Memory B cell (primary cell): ENCODE results near the gene RERG.

Experiments
- ATAC-seq: fragments of 150-1000 bp; cut with Tn5 transposase; 2 replicates; pipeline ENCODE4 v1.10.0; 2021; ENCODE audit warnings: low read depth, mild to moderate bottlenecking, moderate library complexity
- DNase-seq, 2 donors: peaks; one replicate each; pipeline ENCODE4 v3.0.0; 2022; ENCODE audit warnings: low spot score in 2 of 2
- H3K27ac Mint-ChIP-seq: one replicate; pipeline ENCODE4 v1.8.0; 2022; ENCODE audit warnings: mild to moderate bottlenecking, moderate library complexity, mixed read lengths
- H3K27me3 Mint-ChIP-seq: one replicate; pipeline ENCODE4 v1.8.0; 2022; ENCODE audit warnings: mixed read lengths
- H3K36me3 Mint-ChIP-seq: one replicate; pipeline ENCODE4 v1.8.0; 2022; ENCODE audit warnings: mild to moderate bottlenecking, mixed read lengths
- H3K4me1 Mint-ChIP-seq: one replicate; pipeline ENCODE4 v1.8.0; 2022; ENCODE audit warnings: mixed read lengths
- H3K4me3 Mint-ChIP-seq: one replicate; pipeline ENCODE4 v1.8.0; 2022; ENCODE audit warnings: mild to moderate bottlenecking, moderate library complexity, mixed read lengths
- H3K9me3 Mint-ChIP-seq: one replicate; pipeline ENCODE4 v1.8.0; 2022; ENCODE audit warnings: mixed read lengths

RERG gene

GRCh38 chr12:15220915-15221885, at the start of gene RERG:
Gene RERG, minus strand, starts transcription at chr12:15221417. Its CDS starts 3,928 bp downstream, at chr12:15217489.
- peak; percentile 96 for ATAC-seq
- H3K4me1 Mint-ChIP-seq, result peaks cover 5% of the 10 kb centered on the region

GRCh38 chr12:15270591-15270990, 49.4 kb upstream of the RERG start:
- no peaks in the 10 kb centered on the region for H3K36me3 Mint-ChIP-seq
- ATAC-seq, result no peak
- DNase-seq, result no peak
- H3K27me3 Mint-ChIP-seq, result peaks cover 3% of the 10 kb centered on the region
- H3K4me3 Mint-ChIP-seq, result no peak overlapping the region
- H3K4me1 Mint-ChIP-seq, result no peaks in the 10 kb centered on the region
- no peak overlapping the region for H3K27ac Mint-ChIP-seq
- no peaks in the 10 kb centered on the region for H3K9me3 Mint-ChIP-seq

More at GRCh38 chr12:15220915-15221885, at the start of gene RERG:
- Mint-ChIP-seq H3K27ac (no peak within 1 kb of the TSS), H3K27me3 (peaks cover 23% of the 10 kb centered on the region), H3K9me3 (no peaks in the 10 kb centered on the region), H3K36me3 (no peaks in the 10 kb centered on the region), H3K4me3 (peak within 1 kb of the TSS; percentile 73)
- peak; percentile 66 to 69 for DNase-seq

GRCh38 chr12:15268927-15269552, 47.8 kb upstream of the RERG start:
- no peaks in the 10 kb centered on the region for H3K4me1 Mint-ChIP-seq
- H3K27me3 Mint-ChIP-seq, result peaks cover 3% of the 10 kb centered on the region
- DNase-seq (peak; percentile 18 to 46), ATAC-seq (peak; percentile 70)
- H3K36me3 Mint-ChIP-seq, result no peaks in the 10 kb centered on the region
- no peak overlapping the region for H3K4me3 Mint-ChIP-seq
- no peaks in the 10 kb centered on the region for H3K9me3 Mint-ChIP-seq
- no peak overlapping the region for H3K27ac Mint-ChIP-seq

- H3K36me3 Mint-ChIP-seq, result no peaks in the 10 kb centered on the region
Measured at GRCh38 chr12:15268309-15268708, 47.1 kb upstream of the RERG start.

GRCh38 chr12:15265875-15266274, 44.7 kb upstream of the RERG start:
- Mint-ChIP-seq H3K27me3 (no peaks in the 10 kb centered on the region), H3K4me3 (no peak overlapping the region), H3K36me3 (no peaks in the 10 kb centered on the region), H3K4me1 (no peaks in the 10 kb centered on the region), H3K27ac (no peak overlapping the region), H3K9me3 (no peaks in the 10 kb centered on the region)
- no peak for ATAC-seq
- DNase-seq, result no peak

More at GRCh38 chr12:15268309-15268708, 47.1 kb upstream of the RERG start:
- no peaks in the 10 kb centered on the region for H3K9me3 Mint-ChIP-seq
- ATAC-seq (no peak), DNase-seq (no peak)
- no peak overlapping the region for H3K27ac Mint-ChIP-seq
- no peaks in the 10 kb centered on the region for H3K4me1 Mint-ChIP-seq
- peaks cover 3% of the 10 kb centered on the region for H3K27me3 Mint-ChIP-seq
- H3K4me3 Mint-ChIP-seq, result no peak overlapping the region

GRCh38 chr12:15256761-15257160, 35.5 kb upstream of the RERG start:
- DNase-seq (no peak), ATAC-seq (no peak)
- H3K9me3 Mint-ChIP-seq, result peaks cover 4% of the 10 kb centered on the region
- H3K36me3 Mint-ChIP-seq, result peaks cover 2% of the 10 kb centered on the region
- no peak overlapping the region for H3K4me3 Mint-ChIP-seq
- no peak overlapping the region for H3K27ac Mint-ChIP-seq
- no peaks in the 10 kb centered on the region for H3K4me1 Mint-ChIP-seq
- peaks cover 5% of the 10 kb centered on the region for H3K27me3 Mint-ChIP-seq

- H3K27ac Mint-ChIP-seq, result no peak overlapping the region
- H3K27me3 Mint-ChIP-seq, result peaks cover 7% of the 10 kb centered on the region
- peaks cover 2% of the 10 kb centered on the region for H3K36me3 Mint-ChIP-seq
- no peaks in the 10 kb centered on the region for H3K4me1 Mint-ChIP-seq
- ATAC-seq (no peak), DNase-seq (no peak)
- H3K4me3 Mint-ChIP-seq, result no peak overlapping the region
- peaks cover 4% of the 10 kb centered on the region for H3K9me3 Mint-ChIP-seq
Measured at GRCh38 chr12:15253990-15254389, 32.8 kb upstream of the RERG start.

GRCh38 chr12:15244926-15245325, 23.7 kb upstream of the RERG start:
- DNase-seq (no peak), ATAC-seq (no peak)
- Mint-ChIP-seq H3K27me3 (peaks cover 20% of the 10 kb centered on the region), H3K4me3 (no peak overlapping the region), H3K36me3 (peaks cover 5% of the 10 kb centered on the region), H3K4me1 (no peaks in the 10 kb centered on the region), H3K9me3 (peaks cover 14% of the 10 kb centered on the region), H3K27ac (no peak overlapping the region)

- no peak overlapping the region for H3K4me3 Mint-ChIP-seq
- no peaks in the 10 kb centered on the region for H3K4me1 Mint-ChIP-seq
- ATAC-seq, result no peak
- peaks cover 20% of the 10 kb centered on the region for H3K27me3 Mint-ChIP-seq
- DNase-seq, result no peak
- H3K27ac Mint-ChIP-seq, result no peak overlapping the region
- H3K36me3 Mint-ChIP-seq, result peaks cover 5% of the 10 kb centered on the region
- peaks cover 14% of the 10 kb centered on the region for H3K9me3 Mint-ChIP-seq
Measured at GRCh38 chr12:15244341-15244740, 23.1 kb upstream of the RERG start.

- ATAC-seq (no peak), DNase-seq (no peak)
- Mint-ChIP-seq H3K4me3 (no peak overlapping the region), H3K27ac (no peak overlapping the region), H3K36me3 (peaks cover 5% of the 10 kb centered on the region), H3K4me1 (no peaks in the 10 kb centered on the region), H3K27me3 (peaks cover 16% of the 10 kb centered on the region), H3K9me3 (peaks cover 10% of the 10 kb centered on the region)
Measured at GRCh38 chr12:15243102-15243501, 21.9 kb upstream of the RERG start.

- peaks cover 1% of the 10 kb centered on the region for H3K36me3 Mint-ChIP-seq
- H3K27ac Mint-ChIP-seq, result no peak overlapping the region
- DNase-seq (no peak), ATAC-seq (no peak)
- peaks cover 17% of the 10 kb centered on the region for H3K27me3 Mint-ChIP-seq
- H3K9me3 Mint-ChIP-seq, result peaks cover 1% of the 10 kb centered on the region
- H3K4me3 Mint-ChIP-seq, result no peak overlapping the region
- no peaks in the 10 kb centered on the region for H3K4me1 Mint-ChIP-seq
Measured at GRCh38 chr12:15240898-15241297, 19.7 kb upstream of the RERG start.

- Mint-ChIP-seq H3K4me3 (no peak overlapping the region), H3K27me3 (peaks cover 4% of the 10 kb centered on the region)
- no peak for ATAC-seq
Measured at GRCh38 chr12:15234508-15234907, 13.3 kb upstream of the RERG start.

GRCh38 chr12:15234011-15234410, 12.8 kb upstream of the RERG start:
- DNase-seq (no peak), ATAC-seq (no peak)
- H3K27me3 Mint-ChIP-seq, result peaks cover 7% of the 10 kb centered on the region
- peaks cover 3% of the 10 kb centered on the region for H3K9me3 Mint-ChIP-seq
- H3K4me3 Mint-ChIP-seq, result no peak overlapping the region
- no peak overlapping the region for H3K27ac Mint-ChIP-seq
- no peaks in the 10 kb centered on the region for H3K36me3 Mint-ChIP-seq
- H3K4me1 Mint-ChIP-seq, result no peaks in the 10 kb centered on the region

More at GRCh38 chr12:15234508-15234907, 13.3 kb upstream of the RERG start:
- H3K27ac Mint-ChIP-seq, result no peak overlapping the region
- peaks cover 3% of the 10 kb centered on the region for H3K9me3 Mint-ChIP-seq
- DNase-seq, result no peak
- no peaks in the 10 kb centered on the region for H3K4me1 Mint-ChIP-seq
- H3K36me3 Mint-ChIP-seq, result no peaks in the 10 kb centered on the region

- H3K4me3 Mint-ChIP-seq, result no peak overlapping the region
- no peaks in the 10 kb centered on the region for H3K4me1 Mint-ChIP-seq
- DNase-seq (no peak), ATAC-seq (no peak)
- H3K36me3 Mint-ChIP-seq, result no peaks in the 10 kb centered on the region
- H3K27ac Mint-ChIP-seq, result no peak overlapping the region
- H3K27me3 Mint-ChIP-seq, result peaks cover 7% of the 10 kb centered on the region
- H3K9me3 Mint-ChIP-seq, result peaks cover 3% of the 10 kb centered on the region
Measured at GRCh38 chr12:15232959-15233358, 11.7 kb upstream of the RERG start.
